ENCODE measurements around the gene PGF.

PGF gene

GRCh38 chr14:74977901-74978385, 22.5 kb upstream of the PGF start:
- DNase-seq = no peak

- no peak for DNase-seq
Observed at GRCh38 chr14:74977164-74977900, 21.9 kb upstream of the PGF start.

GRCh38 chr14:74976264-74977113, 21.1 kb upstream of the PGF start:
- no peak for DNase-seq

GRCh38 chr14:74975059-74975810, 19.8 kb upstream of the PGF start:
- no peak for DNase-seq

- DNase-seq = no peak
Observed at GRCh38 chr14:74974364-74975058, 19.1 kb upstream of the PGF start.

GRCh38 chr14:74973905-74974363, 18.5 kb upstream of the PGF start:
- no peak for DNase-seq

- no peak for DNase-seq
Observed at GRCh38 chr14:74973003-74973653, 17.7 kb upstream of the PGF start.

GRCh38 chr14:74968811-74969210, 13.4 kb upstream of the PGF start:
- DNase-seq = no peak

GRCh38 chr14:74965486-74966153, 10.2 kb upstream of the PGF start:
- DNase-seq = no peak

GRCh38 chr14:74964787-74965485, 9.5 kb upstream of the PGF start:
- no peak for DNase-seq

GRCh38 chr14:74963705-74964271, 8.4 kb upstream of the PGF start:
- no peak for DNase-seq

GRCh38 chr14:74963178-74963704, 7.8 kb upstream of the PGF start:
- no peak for DNase-seq

GRCh38 chr14:74962493-74962892, 7.1 kb upstream of the PGF start:
- DNase-seq = no peak

GRCh38 chr14:74962046-74962445, 6.6 kb upstream of the PGF start:
- no peak for DNase-seq

- no peak for DNase-seq
Observed at GRCh38 chr14:74961238-74961911, 6.0 kb upstream of the PGF start.

- no peak for DNase-seq
Observed at GRCh38 chr14:74960736-74961135, 5.3 kb upstream of the PGF start.

- no peak for DNase-seq
Observed at GRCh38 chr14:74959596-74960180, 4.3 kb upstream of the PGF start.

GRCh38 chr14:74956280-74957072, 1.1 kb upstream of the PGF start:
- DNase-seq = no peak

GRCh38 chr14:74956027-74956279, 556 bp upstream of the PGF start:
- DNase-seq = no peak
